ENCODE results near the gene SLC25A13. TPM values are rescaled to one million over a fixed set of nuclear protein-coding genes. Genes with fewer than 3 reads are reported as not detected.

The SLC25A13 gene
- polyA plus RNA-seq, 1 donor = 41.0 TPM

GRCh38 chr7:96196676-96197075 is 125.2 kb downstream of the SLC25A13 start:
- no CpG with 5 or more reads among the region's 4 CpGs for WGBS (ENCODE audit: insufficient coverage, low lambda C conversion rate)
- no peaks in the 10 kb centered on the region for H3K27me3 ChIP-seq (ENCODE audit: control insufficient read depth, insufficient read depth, low read length)
- no peaks in the 10 kb centered on the region for H3K4me1 ChIP-seq (ENCODE audit: control insufficient read depth, insufficient read depth, low read length)
- H3K36me3 ChIP-seq (ENCODE audit: control insufficient read depth, insufficient read depth, low read length) = peaks cover 22% of the 10 kb centered on the region
- H3K9me3 ChIP-seq (ENCODE audit: control insufficient read depth, low read depth, low read length) = no peaks in the 10 kb centered on the region
- no peak overlapping the region for H3K27ac ChIP-seq (ENCODE audit: low read length)
- no peak for DNase-seq
- H3K4me3 ChIP-seq (ENCODE audit: low read length) = no peak overlapping the region

- Histone ChIP-seq H3K36me3 (ENCODE audit: control insufficient read depth, insufficient read depth, low read length) (peaks cover 45% of the 10 kb centered on the region), H3K27ac (ENCODE audit: low read length) (no peak overlapping the region)
Observed at GRCh38 chr7:96189129-96189820, 132.6 kb downstream of the SLC25A13 start.

GRCh38 chr7:96188591-96188991 is 133.3 kb downstream of the SLC25A13 start:
- no peak for DNase-seq
- no peaks in the 10 kb centered on the region for H3K4me1 ChIP-seq (ENCODE audit: control insufficient read depth, insufficient read depth, low read length)
- no peaks in the 10 kb centered on the region for H3K27me3 ChIP-seq (ENCODE audit: control insufficient read depth, insufficient read depth, low read length)
- peaks cover 49% of the 10 kb centered on the region for H3K36me3 ChIP-seq (ENCODE audit: control insufficient read depth, insufficient read depth, low read length)
- no peak overlapping the region for H3K27ac ChIP-seq (ENCODE audit: low read length)
- no peak overlapping the region for H3K4me3 ChIP-seq (ENCODE audit: low read length)
- H3K9me3 ChIP-seq (ENCODE audit: control insufficient read depth, low read depth, low read length) = no peaks in the 10 kb centered on the region
- 100% methylated on average over 1 of the region's 8 CpGs for WGBS (ENCODE audit: insufficient coverage, low lambda C conversion rate)

More at GRCh38 chr7:96189129-96189820, 132.6 kb downstream of the SLC25A13 start:
- Histone ChIP-seq H3K27me3 (ENCODE audit: control insufficient read depth, insufficient read depth, low read length) (no peaks in the 10 kb centered on the region), H3K9me3 (ENCODE audit: control insufficient read depth, low read depth, low read length) (no peaks in the 10 kb centered on the region), H3K4me3 (ENCODE audit: low read length) (no peak overlapping the region), H3K4me1 (ENCODE audit: control insufficient read depth, insufficient read depth, low read length) (no peaks in the 10 kb centered on the region)
- DNase-seq = no peak
- WGBS (ENCODE audit: insufficient coverage, low lambda C conversion rate) = no CpG with 5 or more reads among the region's 4 CpGs

- no CpG with 5 or more reads among the region's 8 CpGs for WGBS (ENCODE audit: insufficient coverage, low lambda C conversion rate)
- no peak for DNase-seq
- Histone ChIP-seq H3K4me3 (ENCODE audit: low read length) (no peak overlapping the region), H3K9me3 (ENCODE audit: control insufficient read depth, low read depth, low read length) (no peaks in the 10 kb centered on the region), H3K4me1 (ENCODE audit: control insufficient read depth, insufficient read depth, low read length) (no peaks in the 10 kb centered on the region), H3K27ac (ENCODE audit: low read length) (no peak overlapping the region), H3K27me3 (ENCODE audit: control insufficient read depth, insufficient read depth, low read length) (no peaks in the 10 kb centered on the region), H3K36me3 (ENCODE audit: control insufficient read depth, insufficient read depth, low read length) (peaks cover 51% of the 10 kb centered on the region)
Observed at GRCh38 chr7:96188174-96188581, 133.7 kb downstream of the SLC25A13 start.

GRCh38 chr7:96187735-96188134 is 134.2 kb downstream of the SLC25A13 start:
- H3K27me3 ChIP-seq (ENCODE audit: control insufficient read depth, insufficient read depth, low read length) = no peaks in the 10 kb centered on the region
- WGBS (ENCODE audit: insufficient coverage, low lambda C conversion rate) = 100% methylated on average over 1 of the region's 6 CpGs
- no peaks in the 10 kb centered on the region for H3K9me3 ChIP-seq (ENCODE audit: control insufficient read depth, low read depth, low read length)
- H3K4me1 ChIP-seq (ENCODE audit: control insufficient read depth, insufficient read depth, low read length) = no peaks in the 10 kb centered on the region
- H3K36me3 ChIP-seq (ENCODE audit: control insufficient read depth, insufficient read depth, low read length) = peaks cover 52% of the 10 kb centered on the region
- no peak for DNase-seq
- H3K27ac ChIP-seq (ENCODE audit: low read length) = no peak overlapping the region
- H3K4me3 ChIP-seq (ENCODE audit: low read length) = no peak overlapping the region

- H3K27ac ChIP-seq (ENCODE audit: low read length) = no peak overlapping the region
- no peaks in the 10 kb centered on the region for H3K27me3 ChIP-seq (ENCODE audit: control insufficient read depth, insufficient read depth, low read length)
- WGBS (ENCODE audit: insufficient coverage, low lambda C conversion rate) = no CpG with 5 or more reads among the region's 2 CpGs
- peak in 1 of 2 donors; percentile 18 for DNase-seq
- no peaks in the 10 kb centered on the region for H3K4me1 ChIP-seq (ENCODE audit: control insufficient read depth, insufficient read depth, low read length)
- no peaks in the 10 kb centered on the region for H3K9me3 ChIP-seq (ENCODE audit: control insufficient read depth, low read depth, low read length)
- H3K4me3 ChIP-seq (ENCODE audit: low read length) = no peak overlapping the region
- H3K36me3 ChIP-seq (ENCODE audit: control insufficient read depth, insufficient read depth, low read length) = peaks cover 52% of the 10 kb centered on the region
Observed at GRCh38 chr7:96184783-96185182, 137.1 kb downstream of the SLC25A13 start.

GRCh38 chr7:96183163-96183670 is 138.7 kb downstream of the SLC25A13 start:
- Histone ChIP-seq H3K27me3 (ENCODE audit: control insufficient read depth, insufficient read depth, low read length) (no peaks in the 10 kb centered on the region), H3K4me1 (ENCODE audit: control insufficient read depth, insufficient read depth, low read length) (no peaks in the 10 kb centered on the region), H3K9me3 (ENCODE audit: control insufficient read depth, low read depth, low read length) (no peaks in the 10 kb centered on the region), H3K27ac (ENCODE audit: low read length) (no peak overlapping the region), H3K36me3 (ENCODE audit: control insufficient read depth, insufficient read depth, low read length) (peaks cover 49% of the 10 kb centered on the region), H3K4me3 (ENCODE audit: low read length) (no peak overlapping the region)
- WGBS (ENCODE audit: insufficient coverage, low lambda C conversion rate) = no CpG with 5 or more reads among the region's 5 CpGs
- DNase-seq = no peak

GRCh38 chr7:96182424-96183158 is 139.3 kb downstream of the SLC25A13 start:
- no peaks in the 10 kb centered on the region for H3K9me3 ChIP-seq (ENCODE audit: control insufficient read depth, low read depth, low read length)
- WGBS (ENCODE audit: insufficient coverage, low lambda C conversion rate) = 100% methylated on average over 1 of the region's 5 CpGs
- H3K36me3 ChIP-seq (ENCODE audit: control insufficient read depth, insufficient read depth, low read length) = peaks cover 49% of the 10 kb centered on the region
- no peak overlapping the region for H3K27ac ChIP-seq (ENCODE audit: low read length)
- DNase-seq = no peak
- no peak overlapping the region for H3K4me3 ChIP-seq (ENCODE audit: low read length)
- no peaks in the 10 kb centered on the region for H3K4me1 ChIP-seq (ENCODE audit: control insufficient read depth, insufficient read depth, low read length)
- H3K27me3 ChIP-seq (ENCODE audit: control insufficient read depth, insufficient read depth, low read length) = no peaks in the 10 kb centered on the region

GRCh38 chr7:96181174-96181573 is 140.7 kb downstream of the SLC25A13 start:
- WGBS (ENCODE audit: insufficient coverage, low lambda C conversion rate) = 88% methylated on average over 1 of the region's 3 CpGs
- no peaks in the 10 kb centered on the region for H3K27me3 ChIP-seq (ENCODE audit: control insufficient read depth, insufficient read depth, low read length)
- no peak for DNase-seq
- H3K4me1 ChIP-seq (ENCODE audit: control insufficient read depth, insufficient read depth, low read length) = no peaks in the 10 kb centered on the region
- H3K9me3 ChIP-seq (ENCODE audit: control insufficient read depth, low read depth, low read length) = no peaks in the 10 kb centered on the region
- H3K36me3 ChIP-seq (ENCODE audit: control insufficient read depth, insufficient read depth, low read length) = peaks cover 55% of the 10 kb centered on the region
- H3K27ac ChIP-seq (ENCODE audit: low read length) = no peak overlapping the region
- no peak overlapping the region for H3K4me3 ChIP-seq (ENCODE audit: low read length)

- Histone ChIP-seq H3K27me3 (ENCODE audit: control insufficient read depth, insufficient read depth, low read length) (no peaks in the 10 kb centered on the region), H3K9me3 (ENCODE audit: control insufficient read depth, low read depth, low read length) (no peaks in the 10 kb centered on the region), H3K27ac (ENCODE audit: low read length) (no peak overlapping the region), H3K36me3 (ENCODE audit: control insufficient read depth, insufficient read depth, low read length) (peaks cover 52% of the 10 kb centered on the region), H3K4me3 (ENCODE audit: low read length) (no peak overlapping the region), H3K4me1 (ENCODE audit: control insufficient read depth, insufficient read depth, low read length) (no peaks in the 10 kb centered on the region)
- DNase-seq = no peak
Observed at GRCh38 chr7:96179837-96180236, 142.1 kb downstream of the SLC25A13 start.

All from large intestine (tissue), 3 donors.